ENCODE data around the gene XPR1. TPM values are rescaled to one million over a fixed set of nuclear protein-coding genes. Genes with fewer than 3 reads are reported as not detected.

XPR1 gene
- total RNA-seq, 3 donors from 2014 or later = 19.0 to 49.5 (median 35.7) TPM

DNA sequence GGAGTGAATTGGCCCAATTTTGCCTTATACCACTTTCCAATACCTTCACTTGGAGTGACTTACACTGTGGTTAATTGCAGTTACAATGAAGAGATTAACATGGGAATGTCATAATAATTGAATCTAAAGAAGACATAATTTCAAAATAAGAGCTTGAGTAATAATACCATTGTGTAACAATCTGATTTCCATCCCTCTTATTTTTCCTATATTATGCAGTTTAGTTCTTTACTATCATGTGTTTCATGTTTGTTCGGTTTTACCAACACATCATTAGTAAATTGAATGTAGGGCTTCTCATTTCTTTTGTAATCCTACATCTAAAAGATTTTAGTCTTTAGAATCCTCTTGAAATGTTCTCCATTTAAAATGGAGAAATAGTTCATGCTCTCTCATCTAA is 19.2 kb upstream of the XPR1 start:
- TF ChIP-seq POLR2AphosphoS5 (IDR thresholded peaks at IDR 0.05) = no peak
- TF ChIP-seq, protein P1, sequence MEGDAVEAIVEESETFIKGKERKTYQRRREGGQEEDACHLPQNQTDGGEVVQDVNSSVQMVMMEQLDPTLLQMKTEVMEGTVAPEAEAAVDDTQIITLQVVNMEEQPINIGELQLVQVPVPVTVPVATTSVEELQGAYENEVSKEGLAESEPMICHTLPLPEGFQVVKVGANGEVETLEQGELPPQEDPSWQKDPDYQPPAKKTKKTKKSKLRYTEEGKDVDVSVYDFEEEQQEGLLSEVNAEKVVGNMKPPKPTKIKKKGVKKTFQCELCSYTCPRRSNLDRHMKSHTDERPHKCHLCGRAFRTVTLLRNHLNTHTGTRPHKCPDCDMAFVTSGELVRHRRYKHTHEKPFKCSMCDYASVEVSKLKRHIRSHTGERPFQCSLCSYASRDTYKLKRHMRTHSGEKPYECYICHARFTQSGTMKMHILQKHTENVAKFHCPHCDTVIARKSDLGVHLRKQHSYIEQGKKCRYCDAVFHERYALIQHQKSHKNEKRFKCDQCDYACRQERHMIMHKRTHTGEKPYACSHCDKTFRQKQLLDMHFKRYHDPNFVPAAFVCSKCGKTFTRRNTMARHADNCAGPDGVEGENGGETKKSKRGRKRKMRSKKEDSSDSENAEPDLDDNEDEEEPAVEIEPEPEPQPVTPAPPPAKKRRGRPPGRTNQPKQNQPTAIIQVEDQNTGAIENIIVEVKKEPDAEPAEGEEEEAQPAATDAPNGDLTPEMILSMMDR (IDR thresholded peaks at IDR 0.05) = no peak
- intact Hi-C loops (cut with DNase I; ENCODE audit: low total_unique reads) = no loop called here
- Histone ChIP-seq H3K27ac (no peak overlapping the region), H3K36me3 (no peaks in the 10 kb centered on the region), H3K4me1 (peaks cover 0 to 4% of the 10 kb centered on the region in 2 donors), H3K4me3 (no peak overlapping the region), H3K9me3 (no peaks in the 10 kb centered on the region), H3K27me3 (no peaks in the 10 kb centered on the region)
- DNase-seq (ENCODE audit: low spot score in 2 of 2) = no peak

DNA sequence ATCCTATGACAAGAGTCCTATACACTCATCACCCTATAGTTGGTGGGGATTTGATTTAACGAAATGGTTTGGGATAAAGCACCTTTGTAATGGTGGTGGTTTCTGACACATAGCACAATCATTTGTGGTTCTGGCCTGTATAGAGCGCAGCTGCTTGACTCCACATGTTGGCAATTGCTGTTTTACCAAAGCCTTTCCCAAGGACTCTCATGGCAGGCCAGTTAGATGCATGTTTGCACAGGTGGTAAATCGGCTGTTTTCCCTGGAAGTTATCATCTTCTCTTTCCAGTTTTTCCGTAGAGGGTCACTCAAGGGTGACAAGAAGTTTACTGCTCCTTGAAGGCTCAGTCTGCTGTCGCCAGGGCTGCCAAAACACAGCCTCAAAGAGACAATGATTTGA is 17.1 kb upstream of the XPR1 start:
- H3K4me3 ChIP-seq = no peak overlapping the region
- no peaks in the 10 kb centered on the region for H3K9me3 ChIP-seq
- H3K27me3 ChIP-seq = no peaks in the 10 kb centered on the region
- H3K4me1 ChIP-seq = peaks cover 0 to 4% of the 10 kb centered on the region in 2 donors
- H3K27ac ChIP-seq = no peak overlapping the region
- intact Hi-C loops (cut with DNase I; ENCODE audit: low total_unique reads) = no loop called here
- no peak for DNase-seq (ENCODE audit: low spot score in 2 of 2)
- no peaks in the 10 kb centered on the region for H3K36me3 ChIP-seq
- TF ChIP-seq POLR2AphosphoS5 (IDR thresholded peaks at IDR 0.05) (no peak), POLR2A (IDR thresholded peaks at IDR 0.05) (no peak)
- TF ChIP-seq, protein P1 (IDR thresholded peaks at IDR 0.05) = no peak

DNA sequence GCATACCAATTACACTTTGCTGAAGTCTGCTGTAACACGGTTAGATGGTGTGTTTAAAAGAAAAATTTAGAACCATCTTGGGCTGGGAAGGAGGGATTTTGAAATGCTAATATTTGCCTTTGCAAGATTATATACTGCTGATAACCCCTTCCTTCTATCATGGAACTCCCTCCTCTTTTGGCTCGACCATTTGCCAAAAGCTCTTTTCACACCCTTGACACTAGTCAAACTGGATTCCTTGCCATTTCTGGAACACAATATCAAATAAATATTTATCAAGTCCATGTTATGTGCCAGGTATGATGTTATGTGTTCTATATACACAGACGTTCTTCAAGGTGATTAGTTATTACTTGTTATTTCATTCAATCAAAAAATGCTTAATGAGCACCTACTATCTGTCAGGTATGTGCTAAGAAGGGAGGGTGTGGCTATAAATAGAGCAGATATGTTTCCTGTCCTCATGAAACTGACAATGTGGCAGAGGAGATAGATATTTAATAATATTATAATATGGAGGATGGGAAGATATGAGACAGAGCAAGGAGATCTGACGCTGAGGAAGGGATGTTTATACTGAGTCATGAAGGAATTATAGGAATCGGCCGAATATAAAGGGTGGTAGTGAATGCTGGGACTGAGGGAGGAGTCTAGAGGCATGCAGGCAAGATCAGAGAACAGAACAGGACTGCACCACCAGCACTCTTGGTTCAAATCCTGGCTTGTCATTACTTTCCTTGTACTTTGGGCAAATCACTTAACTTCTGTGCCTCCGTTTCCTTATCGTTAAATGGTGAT is 16.1 kb upstream of the XPR1 start:
- Histone ChIP-seq H3K27me3 (no peaks in the 10 kb centered on the region), H3K27ac (peak overlapping the region; percentile 31 to 39), H3K36me3 (no peaks in the 10 kb centered on the region), H3K4me1 (peaks cover 0 to 4% of the 10 kb centered on the region in 2 donors), H3K4me3 (no peak overlapping the region), H3K9me3 (no peaks in the 10 kb centered on the region)
- no peak for TF ChIP-seq POLR2A (IDR thresholded peaks at IDR 0.05)
- no peak for TF ChIP-seq POLR2AphosphoS5 (IDR thresholded peaks at IDR 0.05)
- TF ChIP-seq, protein P1 (IDR thresholded peaks at IDR 0.05) = no peak
- intact Hi-C loops (cut with DNase I; ENCODE audit: low total_unique reads) = no loop called here
- no peak for DNase-seq (ENCODE audit: low spot score in 2 of 2)

DNA sequence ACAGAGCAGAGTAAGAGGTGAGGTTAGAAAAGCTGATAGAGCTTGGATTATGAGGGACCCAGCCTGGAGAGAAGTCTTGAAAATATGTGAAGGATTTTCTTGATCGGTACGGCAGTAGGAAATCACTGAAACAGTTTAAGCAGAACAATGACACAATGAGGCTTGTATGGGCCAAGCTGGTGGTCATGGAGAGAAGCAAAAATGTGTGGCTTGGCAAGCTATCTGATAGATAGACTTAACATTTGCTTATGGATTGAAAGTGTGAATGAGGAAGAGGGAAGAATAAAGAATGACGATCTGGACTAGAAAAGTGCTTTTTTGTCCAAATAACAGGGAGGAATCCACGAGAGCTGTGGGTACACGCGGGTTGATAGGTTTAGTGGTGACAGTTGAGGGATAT is 15.4 kb upstream of the XPR1 start:
- TF ChIP-seq, protein P1 (IDR thresholded peaks at IDR 0.05) = no peak
- no peak for TF ChIP-seq POLR2AphosphoS5 (IDR thresholded peaks at IDR 0.05)
- no peak for TF ChIP-seq POLR2A (IDR thresholded peaks at IDR 0.05)
- Histone ChIP-seq H3K27ac (peak overlapping the region; percentile 31 to 39), H3K4me1 (peaks cover 0 to 4% of the 10 kb centered on the region in 2 donors), H3K9me3 (no peaks in the 10 kb centered on the region), H3K36me3 (no peaks in the 10 kb centered on the region), H3K4me3 (no peak overlapping the region), H3K27me3 (no peaks in the 10 kb centered on the region)
- peak in 1 of 2 donors; percentile 35 for DNase-seq (ENCODE audit: low spot score in 2 of 2)
- intact Hi-C loops (cut with DNase I; ENCODE audit: low total_unique reads) = no loop called here

DNA sequence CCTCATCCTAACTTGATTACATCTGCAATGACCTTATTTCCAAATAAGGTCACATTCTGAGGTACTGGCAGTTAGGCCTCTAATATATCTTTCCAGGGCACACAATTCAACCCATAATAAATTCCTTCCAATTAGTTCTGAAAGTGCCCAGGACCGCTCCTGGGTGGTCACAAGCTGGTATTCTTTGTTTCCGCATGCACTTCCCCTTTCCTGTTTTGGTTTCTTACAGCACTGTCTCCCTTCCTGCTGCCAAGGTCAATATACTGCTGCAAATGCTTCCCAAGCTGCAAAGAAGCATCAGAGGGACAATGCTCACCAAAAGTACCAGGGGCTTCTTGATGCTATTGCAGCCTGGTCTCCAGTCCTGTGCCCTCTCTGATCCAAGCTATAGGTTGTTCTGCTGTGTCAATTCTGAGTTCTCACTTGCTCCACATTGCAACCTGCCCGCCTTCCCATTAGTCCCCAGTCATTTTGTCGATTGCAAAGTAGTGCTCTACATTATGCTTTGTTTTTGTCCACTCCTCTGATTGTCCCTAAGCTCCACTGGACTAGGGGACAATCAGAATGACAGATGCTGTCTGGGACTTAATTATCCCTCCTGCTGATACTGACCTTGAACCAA is 13.9 kb upstream of the XPR1 start:
- DNase-seq (ENCODE audit: low spot score in 2 of 2) = no peak
- TF ChIP-seq POLR2A (IDR thresholded peaks at IDR 0.05) = no peak
- TF ChIP-seq POLR2AphosphoS5 (IDR thresholded peaks at IDR 0.05) = no peak
- TF ChIP-seq, protein P1 (IDR thresholded peaks at IDR 0.05) = no peak
- Histone ChIP-seq H3K27me3 (no peaks in the 10 kb centered on the region), H3K4me3 (no peak overlapping the region), H3K27ac (no peak overlapping the region), H3K36me3 (no peaks in the 10 kb centered on the region), H3K4me1 (peaks cover 0 to 4% of the 10 kb centered on the region in 2 donors), H3K9me3 (no peaks in the 10 kb centered on the region)
- intact Hi-C loops (cut with DNase I; ENCODE audit: low total_unique reads) = no loop called here
